CD14-positive monocyte (primary cell): ENCODE measurements around the gene PDCD2. TPM values are rescaled to one million over a fixed set of nuclear protein-coding genes. Genes with fewer than 3 reads are reported as not detected.
A peak's percentile ranks its signal among the peaks of the same experiment; 100 is the strongest.

ENCODE experiments used
- DNase-seq, 3 donors: peaks; one replicate each; pipeline ENCODE4 v3.0.0-alpha.2; 2011 to 2022
- H2AFZ ChIP-seq: 2 replicates; pipeline ENCODE4 v1.6.0; 2012; ENCODE audit warnings: mild to moderate bottlenecking, low read depth, low read length, inconsistent platforms; ENCODE audit not compliant: insufficient read depth, poor library complexity, severe bottlenecking
- H3K27ac ChIP-seq, 2 donors: 1 replicate in 1 of 2; 2 replicates in 1 of 2; pipeline ENCODE4 v1.5.1; 2012 to 2013; ENCODE audit warnings: low read length in 2 of 2, control low read depth in 1 of 2, inconsistent platforms in 1 of 2, low read depth in 1 of 2, mild to moderate bottlenecking in 1 of 2
- H3K27me3 ChIP-seq, 2 donors: one replicate each; pipeline versions ENCODE4 v1.6.0 to v1.6.1; 2011 to 2013; ENCODE audit warnings: low read length in 2 of 2; ENCODE audit not compliant: control insufficient read depth in 2 of 2, insufficient read depth in 2 of 2
- H3K36me3 ChIP-seq, 2 donors: replicated peaks in 1 of 2; 1 replicate in 1 of 2; 2 replicates in 1 of 2; pipeline versions ENCODE4 v1.5.1 to v1.6.1; 2012 to 2013; ENCODE audit warnings: low read length in 2 of 2, control low read depth in 1 of 2, inconsistent platforms in 1 of 2, mild to moderate bottlenecking in 1 of 2; ENCODE audit not compliant: insufficient read depth in 2 of 2, control insufficient read depth in 1 of 2
- H3K4me1 ChIP-seq, 2 donors: 1 replicate in 1 of 2; 2 replicates in 1 of 2; pipeline versions ENCODE4 v1.5.1 to v1.6.1; 2012 to 2013; ENCODE audit warnings: low read length in 2 of 2, control low read depth in 1 of 2, inconsistent platforms in 1 of 2, mild to moderate bottlenecking in 1 of 2, moderate library complexity in 1 of 2; ENCODE audit not compliant: insufficient read depth in 2 of 2, control insufficient read depth in 1 of 2
- H3K4me2 ChIP-seq: replicated peaks from 2 replicates; pipeline ENCODE3; 2012; ENCODE audit warnings: low read length, moderate library complexity, mild to moderate bottlenecking; ENCODE audit not compliant: poor library complexity, severe bottlenecking; ENCODE audit errors: extremely low read depth
- H3K4me3 ChIP-seq, 3 experiments: fragments of 200-600 bp in 1 of 3; sonication (generic) in 1 of 3; replicated peaks in 1 of 3; 1 replicate in 2 of 3; 2 replicates in 1 of 3; pipeline ENCODE4 v1.5.1; 2011 to 2013; ENCODE audit warnings: low read length in 3 of 3, mild to moderate bottlenecking in 3 of 3, control low read depth in 2 of 3, low read depth in 2 of 3, inconsistent platforms in 1 of 3, moderate library complexity in 1 of 3
- H3K79me2 ChIP-seq: 2 replicates; pipeline ENCODE4 v1.6.0; 2012; ENCODE audit warnings: mild to moderate bottlenecking, control low read depth, inconsistent platforms, low read length, moderate library complexity; ENCODE audit not compliant: insufficient read depth
- H3K9ac ChIP-seq: 2 replicates; pipeline ENCODE4 v1.6.0; 2017; ENCODE audit warnings: low read length, mild to moderate bottlenecking; ENCODE audit not compliant: insufficient read depth, poor library complexity, severe bottlenecking
- H3K9me3 ChIP-seq, 2 donors: replicated peaks in 1 of 2; 1 replicate in 1 of 2; 2 replicates in 1 of 2; pipeline versions ENCODE4 v1.5.1 to v1.6.1; 2012 to 2013; ENCODE audit warnings: low read length in 2 of 2, control low read depth in 1 of 2; ENCODE audit not compliant: control insufficient read depth in 1 of 2, insufficient read depth in 1 of 2
- H4K20me1 ChIP-seq: 2 replicates; pipeline ENCODE4 v1.6.0; 2012; ENCODE audit warnings: mild to moderate bottlenecking, low read length, control low read depth, moderate library complexity; ENCODE audit not compliant: insufficient read depth
- H3K27ac Mint-ChIP-seq, 7 donors: one replicate each; pipeline ENCODE4 v1.8.0; 2020; ENCODE audit warnings: mild to moderate bottlenecking in 7 of 7, mixed read lengths in 7 of 7, moderate library complexity in 6 of 7, inconsistent platforms in 2 of 7
- H3K27me3 Mint-ChIP-seq, 3 donors: one replicate each; pipeline ENCODE4 v1.8.0; 2021 to 2022; ENCODE audit warnings: low read depth in 3 of 3, mild to moderate bottlenecking in 3 of 3, mixed read lengths in 3 of 3, moderate library complexity in 3 of 3, inconsistent platforms in 1 of 3
- H3K36me3 Mint-ChIP-seq, 2 donors: one replicate each; pipeline ENCODE4 v1.8.0; 2020; ENCODE audit warnings: mixed read lengths in 2 of 2, inconsistent platforms in 1 of 2, mild to moderate bottlenecking in 1 of 2
- H3K4me1 Mint-ChIP-seq: one replicate; pipeline ENCODE4 v1.8.0; 2020; ENCODE audit warnings: mild to moderate bottlenecking, mixed read lengths
- H3K4me3 Mint-ChIP-seq, 2 donors: one replicate each; pipeline ENCODE4 v1.8.0; 2020; ENCODE audit warnings: mild to moderate bottlenecking in 2 of 2, mixed read lengths in 2 of 2, moderate library complexity in 1 of 2
- H3K9me3 Mint-ChIP-seq, 7 donors: one replicate each; pipeline ENCODE4 v1.8.0; 2020 to 2022; ENCODE audit warnings: mixed read lengths in 7 of 7, mild to moderate bottlenecking in 6 of 7, moderate library complexity in 6 of 7, inconsistent platforms in 2 of 7
- WGBS: methylation state at CpG from one replicate; pipeline ENCODE4 v1.1.5; 2013; ENCODE audit warnings: missing lambda C conversion rate; ENCODE audit not compliant: insufficient coverage; 5-methylcytosine and 5-hydroxymethylcytosine counted together
- intact Hi-C, 2 donors: fragments of 100-400 bp; cut with micrococcal nuclease; formaldehyde crosslinking; loops; one replicate each; pipeline versions ENCODE4 v1.15.0 to v1.15.1; 2023
- polyA plus RNA-seq, 3 donors: library from polyadenylated mRNA; depleted of rRNA in 1 of 3; unstranded in 2 of 3; stranded (reverse) in 1 of 3; fragments of 300-500 nt in 2 of 3; fragments of >200 nt in 1 of 3; fragmentation: Illumina TruSeq in 2 of 3; gene quantifications; 1 replicate in 2 of 3; 2 replicates in 1 of 3; pipeline ENCODE4 v1.2.3, GENCODE V29; 2012 to 2021
- TF ChIP-seq, protein P1 (sequence below): fragments of 200-600 bp; IDR thresholded peaks from one replicate; pipeline ENCODE4 v1.8.0; 2022; ENCODE audit warnings: antibody characterized with exemption, mild to moderate bottlenecking

PDCD2 gene
- polyA plus RNA-seq, 3 donors = 35.7 to 81.0 (median 69.4) TPM

DNA sequence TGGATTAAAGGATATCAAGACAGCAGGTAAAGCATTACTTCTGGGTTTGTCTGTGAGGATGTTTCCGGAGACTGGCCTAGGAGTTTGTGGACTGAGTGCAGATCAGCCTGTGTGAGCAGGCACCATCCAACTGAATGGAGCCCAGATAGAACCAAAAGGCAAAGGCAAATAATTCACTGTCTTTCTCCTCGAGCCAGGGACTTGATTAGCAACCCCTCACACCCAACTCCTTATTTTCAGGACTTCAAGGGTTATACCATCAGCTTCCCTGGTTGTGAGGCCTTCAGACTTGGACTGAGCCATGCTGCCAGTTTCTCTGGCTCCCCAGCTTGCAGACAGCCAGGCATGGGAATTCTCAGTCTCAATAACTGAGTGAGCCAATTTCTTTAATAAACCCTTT is 50.6 kb downstream of the PDCD2 start:
- intact Hi-C loops = loop anchor here in 1 of 2 donors (5.0 to 10.0 kb wide), 2 partner anchors 579 to 741 kb away; no protein-coding TSS in a partner anchor
- Histone ChIP-seq H3K4me1 (no peaks in the 10 kb centered on the region), H3K27ac (peak overlapping the region in 1 of 2 donors; percentile 5), H3K27me3 (no peaks in the 10 kb centered on the region), H4K20me1 (peaks cover 18% of the 10 kb centered on the region), H3K36me3 (peaks cover 59 to 73% of the 10 kb centered on the region in 2 donors), H3K4me3 (no peak overlapping the region), H3K9me3 (no peaks in the 10 kb centered on the region), H3K79me2 (no peaks in the 10 kb centered on the region), H2AFZ (no peak overlapping the region), H3K4me2 (no peak overlapping the region), H3K9ac (no peak overlapping the region)
- Mint-ChIP-seq H3K27ac (no peak overlapping the region), H3K4me1 (no peaks in the 10 kb centered on the region), H3K9me3 (no peaks in the 10 kb centered on the region), H3K4me3 (no peak overlapping the region), H3K36me3 (peaks cover 50 to 59% of the 10 kb centered on the region in 2 donors), H3K27me3 (no peaks in the 10 kb centered on the region)
- TF ChIP-seq, protein P1, sequence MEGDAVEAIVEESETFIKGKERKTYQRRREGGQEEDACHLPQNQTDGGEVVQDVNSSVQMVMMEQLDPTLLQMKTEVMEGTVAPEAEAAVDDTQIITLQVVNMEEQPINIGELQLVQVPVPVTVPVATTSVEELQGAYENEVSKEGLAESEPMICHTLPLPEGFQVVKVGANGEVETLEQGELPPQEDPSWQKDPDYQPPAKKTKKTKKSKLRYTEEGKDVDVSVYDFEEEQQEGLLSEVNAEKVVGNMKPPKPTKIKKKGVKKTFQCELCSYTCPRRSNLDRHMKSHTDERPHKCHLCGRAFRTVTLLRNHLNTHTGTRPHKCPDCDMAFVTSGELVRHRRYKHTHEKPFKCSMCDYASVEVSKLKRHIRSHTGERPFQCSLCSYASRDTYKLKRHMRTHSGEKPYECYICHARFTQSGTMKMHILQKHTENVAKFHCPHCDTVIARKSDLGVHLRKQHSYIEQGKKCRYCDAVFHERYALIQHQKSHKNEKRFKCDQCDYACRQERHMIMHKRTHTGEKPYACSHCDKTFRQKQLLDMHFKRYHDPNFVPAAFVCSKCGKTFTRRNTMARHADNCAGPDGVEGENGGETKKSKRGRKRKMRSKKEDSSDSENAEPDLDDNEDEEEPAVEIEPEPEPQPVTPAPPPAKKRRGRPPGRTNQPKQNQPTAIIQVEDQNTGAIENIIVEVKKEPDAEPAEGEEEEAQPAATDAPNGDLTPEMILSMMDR = no peak
- WGBS = 100% methylated on average over 1 of the region's 2 CpGs
- DNase-seq = no peak

DNA sequence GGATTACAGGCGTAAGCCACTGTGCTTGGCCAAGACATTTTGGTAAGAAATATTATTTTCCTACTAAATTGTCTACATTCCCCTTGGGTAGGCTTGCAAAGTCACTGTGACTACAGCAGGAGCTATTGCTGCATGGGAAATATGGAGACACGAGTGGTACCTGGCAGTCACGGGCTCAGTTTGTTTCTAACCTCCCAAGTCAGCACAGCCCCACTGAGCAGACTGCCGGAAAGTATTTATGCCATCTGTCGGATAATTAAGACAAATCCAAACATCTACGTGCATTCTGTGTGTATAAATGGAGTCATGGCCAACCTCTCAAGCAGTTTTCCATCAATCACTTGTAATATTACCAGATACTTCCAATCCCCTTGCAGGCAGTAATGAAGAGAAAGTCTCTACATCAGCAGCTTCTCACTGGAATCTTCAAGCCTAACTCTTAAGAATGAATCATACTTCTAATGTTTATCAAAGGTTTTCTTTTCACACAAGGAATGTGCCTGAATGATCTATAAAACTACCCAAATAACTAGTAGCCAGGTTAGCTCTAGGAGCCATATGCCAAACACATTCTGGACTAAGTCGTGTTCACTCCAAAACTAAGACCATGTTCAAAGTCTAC is 51.5 kb downstream of the PDCD2 start:
- no peak for DNase-seq
- Histone ChIP-seq H3K4me1 (no peaks in the 10 kb centered on the region), H3K9me3 (no peaks in the 10 kb centered on the region), H3K4me3 (no peak overlapping the region), H4K20me1 (peaks cover 11% of the 10 kb centered on the region), H3K9ac (no peak overlapping the region), H3K79me2 (no peaks in the 10 kb centered on the region), H3K27ac (no peak overlapping the region), H3K36me3 (peaks cover 52 to 65% of the 10 kb centered on the region in 2 donors), H3K4me2 (no peak overlapping the region), H2AFZ (no peak overlapping the region), H3K27me3 (no peaks in the 10 kb centered on the region)
- TF ChIP-seq, protein P1 = no peak
- Mint-ChIP-seq H3K4me1 (no peaks in the 10 kb centered on the region), H3K4me3 (no peak overlapping the region), H3K27me3 (no peaks in the 10 kb centered on the region), H3K36me3 (peaks cover 44 to 51% of the 10 kb centered on the region in 2 donors), H3K9me3 (no peaks in the 10 kb centered on the region), H3K27ac (no peak overlapping the region)
- 100% methylated on average over 2 of the region's 7 CpGs for WGBS
- intact Hi-C loops = loop anchor here in 1 of 2 donors (5.0 to 10.0 kb wide), 2 partner anchors 578 to 741 kb away; no protein-coding TSS in a partner anchor
